MM.1S (cell line): ENCODE measurements around the gene GTF2A2.

Experiments used
- DNase-seq: peaks from one replicate; pipeline ENCODE4 v3.0.0-alpha.2; 2015
- H2AFZ ChIP-seq: fragments of 300-600 bp; sonication (generic); 2 replicates; pipeline ENCODE4 v1.6.0; 2016; ENCODE audit warnings: antibody characterized with exemption, low read length
- H3F3A ChIP-seq: fragments of 300-600 bp; sonication (generic); 2 replicates; pipeline ENCODE4 v1.6.1; 2016; ENCODE audit warnings: mild to moderate bottlenecking, antibody characterized with exemption, low read length, moderate library complexity, mixed read lengths; ENCODE audit not compliant: insufficient read depth
- H3K27ac ChIP-seq: fragments of 300-600 bp; sonication (generic); 2 replicates; pipeline ENCODE4 v1.5.1; 2016; ENCODE audit warnings: mild to moderate bottlenecking, low read length
- H3K27me3 ChIP-seq: fragments of 300-600 bp; sonication (generic); replicated peaks from 2 replicates; pipeline ENCODE4 v1.6.0; 2016; ENCODE audit warnings: low read length; ENCODE audit not compliant: insufficient read depth
- H3K36me3 ChIP-seq: fragments of 300-600 bp; sonication (generic); replicated peaks from 2 replicates; pipeline ENCODE4 v1.6.1; 2016; ENCODE audit warnings: mild to moderate bottlenecking, low read length, mixed read lengths; ENCODE audit not compliant: insufficient read depth
- H3K4me1 ChIP-seq: fragments of 300-600 bp; sonication (generic); 2 replicates; pipeline ENCODE4 v1.6.1; 2016; ENCODE audit warnings: low read length, mixed read lengths
- H3K4me2 ChIP-seq: fragments of 300-600 bp; sonication (generic); 2 replicates; pipeline ENCODE4 v1.6.0; 2016; ENCODE audit warnings: low read depth, low read length
- H3K4me3 ChIP-seq: fragments of 300-600 bp; sonication (generic); 2 replicates; pipeline ENCODE4 v1.5.1; 2016; ENCODE audit warnings: low read length, mixed read lengths
- H3K79me2 ChIP-seq: fragments of 300-600 bp; sonication (generic); 2 replicates; pipeline ENCODE4 v1.6.1; 2016; ENCODE audit warnings: mixed run types, low read length, mixed read lengths
- H3K9ac ChIP-seq: fragments of 300-600 bp; sonication (generic); 2 replicates; pipeline ENCODE4 v1.6.1; 2016; ENCODE audit warnings: low read length, mixed read lengths
- H3K9me2 ChIP-seq: fragments of 300-600 bp; sonication (generic); replicated peaks from 2 replicates; pipeline ENCODE4 v1.6.1; 2016; ENCODE audit warnings: mild to moderate bottlenecking, low read length, mixed read lengths; ENCODE audit not compliant: insufficient read depth
- H3K9me3 ChIP-seq: fragments of 300-600 bp; sonication (generic); replicated peaks from 2 replicates; pipeline ENCODE4 v1.6.1; 2016; ENCODE audit warnings: mild to moderate bottlenecking, low read length, mixed read lengths; ENCODE audit not compliant: insufficient read depth
- H4K20me1 ChIP-seq: fragments of 300-600 bp; sonication (generic); 2 replicates; pipeline ENCODE4 v1.6.1; 2016; ENCODE audit warnings: mild to moderate bottlenecking, low read length, moderate library complexity, mixed read lengths; ENCODE audit not compliant: insufficient read depth
- EZH2 ChIP-seq: fragments of 300-600 bp; sonication (generic); optimal IDR thresholded peaks from 2 replicates; pipeline ENCODE3; 2017; ENCODE audit warnings: low read depth, mild to moderate bottlenecking, antibody characterized with exemption, low read length, mixed read lengths
- EZH2phosphoT487 ChIP-seq: fragments of 300-600 bp; sonication (generic); IDR thresholded peaks from 2 replicates; pipeline ENCODE4 v1.6.1; 2018; ENCODE audit warnings: antibody characterized with exemption, low read length
- TF ChIP-seq, protein P1 (sequence below): fragments of 300-600 bp; sonication (generic); IDR thresholded peaks from 2 replicates; pipeline ENCODE4 v1.5.1; 2016; ENCODE audit warnings: antibody characterized with exemption, low read length, mixed read lengths

The GTF2A2 gene

DNA sequence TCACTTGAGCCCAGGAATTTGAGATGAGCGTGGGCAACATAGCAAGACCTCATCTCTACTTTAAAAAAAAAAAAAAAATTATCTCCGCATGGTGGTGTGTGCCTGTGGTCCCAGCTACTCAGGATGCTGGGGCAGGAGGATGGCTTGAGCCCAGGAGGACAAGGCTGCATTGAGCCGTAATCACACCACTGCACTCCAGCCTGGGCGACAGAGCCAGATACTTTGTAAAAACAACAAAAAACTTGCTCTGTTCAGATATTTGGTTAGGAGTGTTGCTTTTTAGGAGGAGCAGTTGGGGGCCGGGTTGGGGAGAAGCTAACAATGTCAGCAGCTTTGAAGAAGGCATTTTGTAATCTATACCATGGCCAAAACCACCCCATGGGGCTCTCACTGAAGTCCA is 41.7 kb downstream of the GTF2A2 start:
- H3K9me2 ChIP-seq = no peaks in the 10 kb centered on the region
- no peaks in the 10 kb centered on the region for H3K9me3 ChIP-seq
- TF ChIP-seq, protein P1, sequence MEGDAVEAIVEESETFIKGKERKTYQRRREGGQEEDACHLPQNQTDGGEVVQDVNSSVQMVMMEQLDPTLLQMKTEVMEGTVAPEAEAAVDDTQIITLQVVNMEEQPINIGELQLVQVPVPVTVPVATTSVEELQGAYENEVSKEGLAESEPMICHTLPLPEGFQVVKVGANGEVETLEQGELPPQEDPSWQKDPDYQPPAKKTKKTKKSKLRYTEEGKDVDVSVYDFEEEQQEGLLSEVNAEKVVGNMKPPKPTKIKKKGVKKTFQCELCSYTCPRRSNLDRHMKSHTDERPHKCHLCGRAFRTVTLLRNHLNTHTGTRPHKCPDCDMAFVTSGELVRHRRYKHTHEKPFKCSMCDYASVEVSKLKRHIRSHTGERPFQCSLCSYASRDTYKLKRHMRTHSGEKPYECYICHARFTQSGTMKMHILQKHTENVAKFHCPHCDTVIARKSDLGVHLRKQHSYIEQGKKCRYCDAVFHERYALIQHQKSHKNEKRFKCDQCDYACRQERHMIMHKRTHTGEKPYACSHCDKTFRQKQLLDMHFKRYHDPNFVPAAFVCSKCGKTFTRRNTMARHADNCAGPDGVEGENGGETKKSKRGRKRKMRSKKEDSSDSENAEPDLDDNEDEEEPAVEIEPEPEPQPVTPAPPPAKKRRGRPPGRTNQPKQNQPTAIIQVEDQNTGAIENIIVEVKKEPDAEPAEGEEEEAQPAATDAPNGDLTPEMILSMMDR = no peak
- no peak for TF ChIP-seq EZH2
- TF ChIP-seq EZH2phosphoT487 = no peak
- H3K79me2 ChIP-seq = no peaks in the 10 kb centered on the region
- H3K4me1 ChIP-seq = peaks cover 7% of the 10 kb centered on the region
- H3F3A ChIP-seq = no peaks in the 10 kb centered on the region
- H4K20me1 ChIP-seq = no peaks in the 10 kb centered on the region
- no peaks in the 10 kb centered on the region for H3K27me3 ChIP-seq
- 0 out of 2 replicates have a peak overlapping the region, but pooled peaks have one; percentile 100 for H2AFZ ChIP-seq
- no peak overlapping the region for H3K4me3 ChIP-seq
- DNase-seq = no peak
- H3K36me3 ChIP-seq = no peaks in the 10 kb centered on the region
- no peak overlapping the region for H3K9ac ChIP-seq
- no peak overlapping the region for H3K27ac ChIP-seq
- no peak overlapping the region for H3K4me2 ChIP-seq

DNA sequence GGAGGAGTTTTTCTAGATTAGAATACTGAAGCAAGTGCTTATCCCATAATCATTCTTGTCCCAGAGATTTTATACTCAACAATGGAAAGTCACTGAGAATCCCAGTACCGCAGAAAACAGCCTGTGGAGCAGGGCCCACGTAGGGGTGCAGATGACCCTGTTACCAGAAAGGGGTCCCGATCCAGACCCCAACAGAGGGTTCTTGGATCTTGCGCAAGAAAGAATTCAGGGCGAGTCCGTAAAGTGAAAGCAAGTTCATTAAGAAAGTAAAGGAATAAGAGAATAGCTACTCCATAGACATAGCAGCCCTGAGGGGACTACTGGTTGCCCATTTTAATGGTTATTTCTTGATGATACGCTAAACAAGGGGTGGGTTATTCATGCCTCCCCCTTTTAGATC is 43.2 kb downstream of the GTF2A2 start:
- Histone ChIP-seq H2AFZ (no peak overlapping the region), H3F3A (no peaks in the 10 kb centered on the region)

DNA sequence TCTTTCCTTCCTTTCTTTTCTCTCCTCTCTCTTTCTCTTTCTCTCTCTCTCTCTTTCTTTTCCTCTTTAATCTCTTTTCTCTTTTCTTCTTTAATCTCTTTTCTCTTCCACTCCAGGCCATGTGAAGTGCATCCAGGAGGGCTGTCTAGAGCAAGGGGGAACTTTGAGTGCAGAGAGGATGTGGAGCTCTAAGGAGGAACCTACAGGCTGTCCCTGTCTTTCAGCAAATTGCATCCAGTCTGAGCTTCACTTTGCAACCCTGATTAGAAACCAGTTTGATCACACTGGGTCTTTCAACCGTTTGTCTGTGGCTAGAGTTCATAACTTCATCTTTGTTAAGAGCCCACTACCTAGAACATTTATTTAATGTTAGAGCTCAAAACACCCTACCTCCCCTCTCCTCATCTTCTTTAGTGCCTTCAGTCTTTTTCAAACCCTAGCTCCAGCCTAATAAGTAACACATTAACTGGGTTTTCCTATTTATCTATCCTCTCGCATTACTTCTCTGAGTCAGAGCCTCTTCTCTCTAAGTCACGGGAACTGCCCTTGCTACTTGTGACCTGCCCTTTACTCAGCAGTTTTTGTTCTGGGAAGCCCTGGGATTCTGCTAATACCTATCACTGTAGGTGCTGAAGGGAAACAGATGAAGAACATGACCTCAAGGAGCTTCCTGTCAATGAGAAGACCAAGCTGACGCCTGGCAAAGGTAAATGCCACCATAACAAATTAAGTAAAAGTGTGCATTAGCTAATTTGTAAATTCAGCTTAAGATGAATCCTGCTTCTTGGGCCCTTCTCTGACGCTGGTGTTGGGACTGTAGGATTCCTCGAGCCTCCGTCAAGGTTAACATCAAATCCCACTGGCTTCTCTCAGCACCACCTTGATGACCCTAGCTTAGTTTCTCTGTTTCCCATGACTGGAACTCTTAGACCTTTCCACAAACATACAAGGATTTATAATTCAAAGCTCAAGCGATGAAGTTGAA is 45.7 kb downstream of the GTF2A2 start, which contains the start of gene GCNT3:
GCNT3 (plus strand) TSS at position 508 of the 985 bp plus-strand sequence. CDS start 6,456 bp downstream, outside the sequence.
- no peaks in the 10 kb centered on the region for H4K20me1 ChIP-seq
- DNase-seq = no peak
- no peak within 1 kb of the TSS for H3K27ac ChIP-seq
- no peaks in the 10 kb centered on the region for H3K36me3 ChIP-seq
- H3K9ac ChIP-seq = no peak within 1 kb of the TSS
- H3K4me2 ChIP-seq = no peak within 1 kb of the TSS
- H3K27me3 ChIP-seq = no peaks in the 10 kb centered on the region
- TF ChIP-seq EZH2phosphoT487 (no peak), EZH2 (no peak)
- TF ChIP-seq, protein P1 = no peak
- H3K9me3 ChIP-seq = no peaks in the 10 kb centered on the region
- peaks cover 7% of the 10 kb centered on the region for H3K4me1 ChIP-seq
- H3K79me2 ChIP-seq = no peaks in the 10 kb centered on the region
- no peak within 1 kb of the TSS for H2AFZ ChIP-seq
- H3F3A ChIP-seq = no peaks in the 10 kb centered on the region
- no peak within 1 kb of the TSS for H3K4me3 ChIP-seq
- H3K9me2 ChIP-seq = no peaks in the 10 kb centered on the region

More for the DNA sequence above, 43.2 kb downstream of the GTF2A2 start:
- Histone ChIP-seq H4K20me1 (no peaks in the 10 kb centered on the region), H3K9ac (no peak overlapping the region), H3K79me2 (no peaks in the 10 kb centered on the region), H3K4me3 (no peak overlapping the region), H3K9me3 (no peaks in the 10 kb centered on the region), H3K9me2 (no peaks in the 10 kb centered on the region), H3K27me3 (no peaks in the 10 kb centered on the region), H3K36me3 (no peaks in the 10 kb centered on the region), H3K4me2 (no peak overlapping the region), H3K4me1 (peaks cover 7% of the 10 kb centered on the region), H3K27ac (no peak overlapping the region)
- no peak for TF ChIP-seq EZH2
- TF ChIP-seq, protein P1 = no peak
- no peak for TF ChIP-seq EZH2phosphoT487
- no peak for DNase-seq
